ENCODE measurements around the gene PTH.
A peak's percentile ranks its signal among the peaks of the same experiment; 100 is the strongest.

PTH gene

DNA sequence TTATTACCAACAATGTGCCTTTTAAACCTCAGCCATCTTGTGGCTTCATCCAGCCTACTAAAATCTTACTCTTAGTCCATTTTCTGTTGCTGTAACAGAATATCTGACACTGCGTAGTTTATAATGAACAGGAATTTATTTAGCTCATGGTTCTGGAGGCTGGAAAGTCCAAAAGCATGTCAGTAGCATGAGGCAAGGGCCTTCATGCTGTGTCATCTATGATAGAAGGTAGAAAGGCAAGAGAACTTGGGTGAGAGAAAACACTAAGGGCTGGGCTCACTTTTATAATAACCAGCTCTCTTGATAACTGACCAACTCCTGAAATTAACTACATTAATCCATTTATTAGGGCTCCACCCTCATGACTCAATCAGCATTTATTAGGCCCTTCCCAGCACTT is 46.3 kb downstream of the PTH start:
- H2AFZ ChIP-seq (ENCODE audit: low read depth) = no peak overlapping the region
- no peak overlapping the region for H3K4me3 ChIP-seq (IDR thresholded peaks at IDR 0.05; ENCODE audit: insufficient read depth, low read depth, low read length)
- no peaks in the 10 kb centered on the region for H3K36me3 ChIP-seq (ENCODE audit: insufficient read depth)
- H3K4me1 ChIP-seq (ENCODE audit: low read depth, poor library complexity, severe bottlenecking) = peaks cover 55% of the 10 kb centered on the region
- H3K9ac ChIP-seq = no peak overlapping the region
- H3K27me3 ChIP-seq (ENCODE audit: insufficient read depth, low read depth) = no peaks in the 10 kb centered on the region
- H3K79me2 ChIP-seq (ENCODE audit: insufficient read depth, low read depth) = peaks cover 53% of the 10 kb centered on the region
- H3K27ac ChIP-seq = peak overlapping the region; percentile 81; the same call in 1 of the 2 replicates
- TF ChIP-seq, protein P1, sequence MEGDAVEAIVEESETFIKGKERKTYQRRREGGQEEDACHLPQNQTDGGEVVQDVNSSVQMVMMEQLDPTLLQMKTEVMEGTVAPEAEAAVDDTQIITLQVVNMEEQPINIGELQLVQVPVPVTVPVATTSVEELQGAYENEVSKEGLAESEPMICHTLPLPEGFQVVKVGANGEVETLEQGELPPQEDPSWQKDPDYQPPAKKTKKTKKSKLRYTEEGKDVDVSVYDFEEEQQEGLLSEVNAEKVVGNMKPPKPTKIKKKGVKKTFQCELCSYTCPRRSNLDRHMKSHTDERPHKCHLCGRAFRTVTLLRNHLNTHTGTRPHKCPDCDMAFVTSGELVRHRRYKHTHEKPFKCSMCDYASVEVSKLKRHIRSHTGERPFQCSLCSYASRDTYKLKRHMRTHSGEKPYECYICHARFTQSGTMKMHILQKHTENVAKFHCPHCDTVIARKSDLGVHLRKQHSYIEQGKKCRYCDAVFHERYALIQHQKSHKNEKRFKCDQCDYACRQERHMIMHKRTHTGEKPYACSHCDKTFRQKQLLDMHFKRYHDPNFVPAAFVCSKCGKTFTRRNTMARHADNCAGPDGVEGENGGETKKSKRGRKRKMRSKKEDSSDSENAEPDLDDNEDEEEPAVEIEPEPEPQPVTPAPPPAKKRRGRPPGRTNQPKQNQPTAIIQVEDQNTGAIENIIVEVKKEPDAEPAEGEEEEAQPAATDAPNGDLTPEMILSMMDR (conservative IDR thresholded peaks at IDR 0.05; ENCODE audit: low read depth, low read length) = no peak
- H4K20me1 ChIP-seq (ENCODE audit: insufficient read depth) = no peaks in the 10 kb centered on the region
- peak overlapping the region; percentile 66 for H3K4me2 ChIP-seq

DNA sequence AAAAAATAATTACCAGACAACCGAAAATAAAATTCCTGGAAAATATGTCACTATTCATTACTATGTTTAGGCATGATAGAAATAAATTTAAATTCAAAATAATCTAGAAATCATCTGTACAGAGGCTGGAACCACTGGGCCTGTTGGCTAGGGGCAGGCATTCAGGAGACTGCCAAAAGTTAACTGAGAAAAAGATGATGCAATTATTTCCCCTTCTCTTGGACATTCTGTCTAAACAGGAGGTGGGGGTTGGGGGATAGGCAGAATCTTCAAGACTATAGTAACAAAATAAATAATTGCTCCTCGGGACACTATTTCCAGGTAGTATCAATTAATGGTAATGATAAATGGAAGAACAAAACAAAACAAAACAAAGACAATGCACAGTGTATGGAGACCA is 46.9 kb downstream of the PTH start:
- Histone ChIP-seq H3K4me1 (ENCODE audit: low read depth, poor library complexity, severe bottlenecking) (peaks cover 55% of the 10 kb centered on the region), H4K20me1 (ENCODE audit: insufficient read depth) (no peaks in the 10 kb centered on the region), H3K79me2 (ENCODE audit: insufficient read depth, low read depth) (peaks cover 48% of the 10 kb centered on the region), H3K9ac (no peak overlapping the region), H3K4me3 (IDR thresholded peaks at IDR 0.05; ENCODE audit: insufficient read depth, low read depth, low read length) (no peak overlapping the region), H2AFZ (ENCODE audit: low read depth) (no peak overlapping the region), H3K4me2 (peak overlapping the region; percentile 21; the same call in 1 of the 2 replicates), H3K27me3 (ENCODE audit: insufficient read depth, low read depth) (no peaks in the 10 kb centered on the region), H3K36me3 (ENCODE audit: insufficient read depth) (no peaks in the 10 kb centered on the region), H3K27ac (no peak overlapping the region)
- TF ChIP-seq, protein P1 (conservative IDR thresholded peaks at IDR 0.05; ENCODE audit: low read depth, low read length) = no peak

DNA sequence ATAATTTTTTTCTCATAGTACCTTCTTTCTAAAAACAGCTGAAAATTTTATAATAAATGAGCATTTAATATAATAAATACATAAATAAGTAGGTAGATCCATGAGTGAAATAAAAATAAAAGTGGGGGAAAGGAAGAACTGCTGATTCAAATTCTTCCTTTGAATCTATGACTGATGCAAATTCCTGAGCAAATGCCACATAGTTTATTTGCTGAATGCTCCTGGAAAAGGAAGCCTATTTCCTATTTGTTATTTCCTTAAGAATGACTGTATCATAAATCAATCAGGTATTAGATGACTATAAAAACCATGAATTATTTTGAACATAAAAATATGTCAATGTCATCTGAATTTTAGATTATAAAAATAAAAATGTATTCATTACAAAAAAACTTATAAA is 49.4 kb downstream of the PTH start:
- no peaks in the 10 kb centered on the region for H3K27me3 ChIP-seq (ENCODE audit: insufficient read depth, low read depth)
- H2AFZ ChIP-seq (ENCODE audit: low read depth) = no peak overlapping the region
- H3K9ac ChIP-seq = no peak overlapping the region
- peaks cover 34% of the 10 kb centered on the region for H3K4me1 ChIP-seq (ENCODE audit: low read depth, poor library complexity, severe bottlenecking)
- no peaks in the 10 kb centered on the region for H3K36me3 ChIP-seq (ENCODE audit: insufficient read depth)
- TF ChIP-seq, protein P1 (conservative IDR thresholded peaks at IDR 0.05; ENCODE audit: low read depth, low read length) = no peak
- H3K4me3 ChIP-seq (IDR thresholded peaks at IDR 0.05; ENCODE audit: insufficient read depth, low read depth, low read length) = no peak overlapping the region
- no peak overlapping the region for H3K4me2 ChIP-seq
- H4K20me1 ChIP-seq (ENCODE audit: insufficient read depth) = no peaks in the 10 kb centered on the region
- H3K27ac ChIP-seq = no peak overlapping the region
- peaks cover 24% of the 10 kb centered on the region for H3K79me2 ChIP-seq (ENCODE audit: insufficient read depth, low read depth)

DNA sequence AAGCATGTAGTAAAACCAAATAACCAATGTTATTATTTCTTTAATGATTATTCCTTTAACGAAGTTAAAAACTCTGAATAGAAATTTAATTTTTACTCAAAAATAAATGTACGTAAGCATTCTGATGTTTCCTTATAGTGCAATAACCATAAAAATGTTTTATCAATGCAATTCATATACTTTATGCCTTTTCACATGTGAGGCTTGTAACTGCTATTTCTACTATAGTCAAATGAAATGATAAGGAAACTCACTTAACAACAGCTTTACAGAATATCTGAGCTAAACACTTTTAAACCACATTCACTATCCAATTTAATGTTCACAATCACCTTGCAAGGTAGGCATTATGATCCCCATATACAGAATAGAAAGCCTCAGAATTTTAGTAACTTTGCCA is 50.2 kb downstream of the PTH start:
- Histone ChIP-seq H4K20me1 (ENCODE audit: insufficient read depth) (no peaks in the 10 kb centered on the region), H3K4me2 (no peak overlapping the region), H2AFZ (ENCODE audit: low read depth) (no peak overlapping the region), H3K79me2 (ENCODE audit: insufficient read depth, low read depth) (peaks cover 19% of the 10 kb centered on the region), H3K27ac (no peak overlapping the region), H3K36me3 (ENCODE audit: insufficient read depth) (no peaks in the 10 kb centered on the region), H3K9ac (no peak overlapping the region), H3K4me1 (ENCODE audit: low read depth, poor library complexity, severe bottlenecking) (peaks cover 25% of the 10 kb centered on the region), H3K27me3 (ENCODE audit: insufficient read depth, low read depth) (no peaks in the 10 kb centered on the region), H3K4me3 (IDR thresholded peaks at IDR 0.05; ENCODE audit: insufficient read depth, low read depth, low read length) (no peak overlapping the region)
- TF ChIP-seq, protein P1 (conservative IDR thresholded peaks at IDR 0.05; ENCODE audit: low read depth, low read length) = no peak

Data from KMS-11 (cell line).